Measurements from ENCODE around the gene GREB1. TPM values are rescaled to one million over a fixed set of nuclear protein-coding genes. Genes with fewer than 3 reads are reported as not detected.

Gene GREB1
- total RNA-seq, 1 donor from 2014 or later = 11.1 TPM

DNA sequence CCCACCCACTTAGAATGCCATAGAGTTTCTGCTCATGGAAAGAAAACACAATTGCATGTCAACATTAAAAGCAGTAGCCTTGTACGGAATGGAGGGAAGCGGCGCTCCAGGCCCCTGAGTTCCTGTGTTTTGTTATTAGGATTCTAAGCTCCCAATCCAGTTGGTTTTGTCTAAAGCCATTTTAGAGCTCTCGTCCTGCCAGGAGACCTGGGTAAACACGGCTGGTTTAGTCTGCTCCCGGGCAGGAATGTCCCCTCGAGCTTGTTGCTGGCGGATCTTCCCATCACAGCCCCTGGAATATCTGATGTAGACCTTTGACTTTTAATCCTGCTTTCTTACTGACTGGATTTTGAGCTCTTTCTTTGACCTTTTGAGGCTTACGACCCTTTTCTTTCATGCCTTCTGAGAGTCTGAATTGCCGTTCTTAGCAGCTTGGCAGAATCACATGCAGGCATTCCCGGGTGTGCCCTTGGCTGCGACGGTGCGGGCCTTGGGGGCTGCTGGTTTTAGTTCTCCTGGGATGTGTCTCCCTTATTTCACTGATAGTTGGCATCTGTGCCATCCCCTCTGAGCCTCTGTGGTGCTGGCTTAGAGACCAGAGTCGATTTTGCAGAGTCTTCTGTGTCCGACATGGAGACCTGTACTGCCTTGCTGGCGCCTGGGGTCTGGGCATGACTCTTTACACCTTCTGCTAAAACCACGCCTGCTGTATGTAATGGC, 25.4 kb downstream of the GREB1 start:
- DNase-seq (ENCODE audit: low spot score) = peak; percentile 10

DNA sequence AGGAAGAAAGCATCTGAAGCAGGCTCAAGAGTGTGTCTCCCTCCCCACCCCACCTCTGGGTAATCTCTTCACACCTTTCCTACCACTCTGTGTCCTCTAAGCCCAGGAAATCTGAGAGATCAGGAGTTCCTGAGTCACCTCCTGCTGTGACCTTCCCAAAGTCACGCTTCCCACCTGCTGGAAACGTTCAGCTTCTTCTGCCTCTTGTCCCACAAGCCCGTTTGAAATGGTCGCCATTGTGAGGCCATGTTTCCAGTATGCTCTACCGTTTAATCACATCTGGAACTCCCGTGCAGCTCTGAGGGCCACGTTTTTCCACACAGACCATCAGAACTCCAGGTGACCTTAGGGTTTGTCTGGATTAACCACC, 25.9 kb downstream of the GREB1 start:
- DNase-seq (ENCODE audit: low spot score) = no peak

DNA sequence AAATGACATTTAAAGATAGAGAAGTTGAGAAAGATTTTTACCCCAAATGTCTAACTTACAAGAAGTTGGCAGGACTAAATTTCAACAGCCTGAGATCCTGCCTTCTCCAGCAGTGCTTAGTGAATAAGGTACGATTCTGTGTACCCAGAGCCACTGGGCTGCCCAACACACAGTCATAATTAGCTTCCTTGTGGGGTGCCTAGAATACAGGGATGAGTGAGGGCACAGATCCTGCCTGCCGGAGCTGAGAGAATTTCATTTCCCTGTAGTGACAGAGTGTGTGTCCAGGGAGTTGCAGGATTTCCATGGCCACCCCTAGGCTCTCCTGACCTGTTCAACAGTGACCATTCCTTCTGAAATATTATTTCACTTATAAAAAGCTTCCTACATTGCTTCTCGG, 27.0 kb downstream of the GREB1 start:
- DNase-seq (ENCODE audit: low spot score) = no peak

- no peak for DNase-seq (ENCODE audit: low spot score)
Measured at GRCh38 chr2:11562011-11562410, 28.2 kb downstream of the GREB1 start.

GRCh38 chr2:11562476-11562875, 28.6 kb downstream of the GREB1 start:
- DNase-seq (ENCODE audit: low spot score) = no peak

GRCh38 chr2:11563784-11564666, 30.2 kb downstream of the GREB1 start:
- DNase-seq (ENCODE audit: low spot score) = no peak

DNA sequence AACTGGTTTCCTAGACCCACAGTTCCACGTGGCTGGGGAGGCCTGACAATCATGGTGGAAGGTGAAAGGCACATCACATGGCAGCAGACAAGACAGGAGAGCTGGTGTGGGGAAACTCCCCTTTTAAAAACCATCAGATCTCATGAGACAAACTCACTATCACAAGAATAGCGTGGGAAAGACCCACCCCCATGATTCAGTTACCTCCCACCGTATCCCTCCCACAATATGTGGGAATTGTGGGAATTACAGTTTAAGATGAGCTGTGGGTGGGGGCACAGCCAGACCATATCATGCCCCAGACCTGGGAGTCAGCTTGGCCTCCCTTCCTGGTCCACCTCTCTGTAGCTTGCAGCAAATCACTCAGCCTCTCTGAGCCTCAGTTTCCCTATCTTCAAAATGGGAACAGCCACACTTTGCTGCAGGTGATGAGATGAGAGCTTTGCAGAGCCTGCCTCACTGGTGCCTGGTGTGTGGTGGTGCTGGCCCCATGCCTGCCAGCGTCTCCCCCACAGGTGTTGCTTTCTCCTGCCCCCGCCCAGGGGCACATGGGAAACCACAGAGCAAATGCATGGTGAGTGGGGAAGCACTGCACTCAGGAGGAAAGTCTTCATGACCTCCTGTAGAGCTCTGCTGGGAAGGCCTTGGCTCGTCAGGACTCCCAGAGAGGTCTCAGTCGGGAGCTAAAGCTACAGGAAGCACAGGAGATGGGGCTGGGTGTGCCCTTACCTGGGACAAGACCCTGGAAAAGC, 31.1 kb downstream of the GREB1 start:
- no peak for DNase-seq (ENCODE audit: low spot score)

- no peak for DNase-seq (ENCODE audit: low spot score)
Measured at GRCh38 chr2:11566383-11566782, 32.5 kb downstream of the GREB1 start.

DNA sequence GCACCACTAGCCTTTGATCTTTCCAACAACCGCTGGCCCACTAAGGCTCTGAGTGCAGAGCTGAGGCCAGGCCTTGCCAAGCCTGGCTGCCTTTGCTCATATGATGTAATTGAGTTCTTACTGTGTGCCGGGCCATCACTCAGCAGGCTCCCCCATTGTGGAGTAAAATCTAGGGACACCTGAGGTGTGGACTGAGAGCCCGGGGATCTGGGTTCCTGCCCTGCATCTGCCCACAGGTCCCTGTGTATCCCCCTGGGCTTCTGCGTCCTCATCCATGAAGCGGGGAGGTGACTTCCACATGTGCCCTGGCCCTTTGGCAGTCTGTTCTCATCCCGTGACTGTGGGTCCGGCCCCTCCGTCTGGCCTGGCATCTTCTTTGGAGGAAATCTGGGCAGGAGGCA, 33.8 kb downstream of the GREB1 start:
- no peak for DNase-seq (ENCODE audit: low spot score)

DNA sequence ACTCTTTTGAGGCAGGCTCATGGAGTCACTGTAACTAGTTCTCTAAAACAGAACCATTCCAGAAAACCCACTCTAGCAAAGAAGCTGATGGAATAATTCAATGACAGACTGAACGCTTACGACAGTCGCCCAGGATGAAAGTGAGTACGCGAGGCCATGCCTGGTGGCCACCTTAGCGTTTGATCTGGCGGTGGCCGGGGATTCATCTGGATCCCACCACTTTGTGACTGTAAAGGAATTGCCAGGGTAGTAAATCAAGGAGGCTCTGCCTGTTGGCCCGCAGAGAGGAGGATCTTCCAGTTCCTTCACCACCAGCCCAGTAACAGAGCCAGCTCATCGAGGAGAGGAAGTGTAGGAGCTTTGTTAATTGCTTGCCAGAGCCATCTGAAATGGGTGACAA, 34.6 kb downstream of the GREB1 start:
- no peak for DNase-seq (ENCODE audit: low spot score)

DNA sequence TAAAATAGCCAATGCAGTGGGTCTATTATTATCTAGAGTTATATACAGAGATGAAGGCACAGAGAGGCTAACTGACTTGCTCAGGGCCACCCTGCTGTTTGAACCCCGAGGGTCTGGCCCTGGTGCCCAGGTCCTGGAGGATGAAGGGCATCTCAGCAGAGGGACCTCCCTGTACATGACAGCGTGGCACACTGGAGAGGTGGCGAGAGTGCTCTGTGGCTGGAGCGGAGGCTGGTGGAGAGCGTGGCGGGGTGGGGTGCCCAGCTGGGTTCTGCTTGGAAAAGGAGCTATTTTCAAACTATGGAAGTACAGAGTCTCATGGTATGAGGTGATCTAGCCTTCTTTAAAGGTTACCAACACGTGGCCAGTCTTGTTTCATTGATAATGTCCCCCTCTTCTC, 35.8 kb downstream of the GREB1 start:
- DNase-seq (ENCODE audit: low spot score) = no peak

DNA sequence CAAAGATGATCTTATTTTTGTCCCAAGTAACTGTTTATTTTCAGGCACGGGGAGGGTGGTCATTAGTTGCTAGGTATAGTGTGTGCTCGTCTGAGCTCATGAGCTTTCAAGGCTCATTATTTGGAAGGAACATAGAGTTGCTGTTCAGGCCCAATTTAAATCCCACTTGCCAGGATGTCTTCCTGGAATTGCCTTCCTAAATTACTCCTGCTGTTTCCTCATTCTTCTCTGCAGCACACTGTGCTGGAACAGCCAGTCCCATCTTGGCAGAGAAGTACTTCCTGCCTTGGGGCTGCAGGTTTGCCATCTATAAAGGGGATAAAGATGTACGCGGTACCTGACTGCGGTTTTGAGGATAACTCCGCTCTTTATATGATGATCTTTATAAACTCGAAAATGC, 37.3 kb downstream of the GREB1 start:
- DNase-seq (ENCODE audit: low spot score) = no peak

DNA sequence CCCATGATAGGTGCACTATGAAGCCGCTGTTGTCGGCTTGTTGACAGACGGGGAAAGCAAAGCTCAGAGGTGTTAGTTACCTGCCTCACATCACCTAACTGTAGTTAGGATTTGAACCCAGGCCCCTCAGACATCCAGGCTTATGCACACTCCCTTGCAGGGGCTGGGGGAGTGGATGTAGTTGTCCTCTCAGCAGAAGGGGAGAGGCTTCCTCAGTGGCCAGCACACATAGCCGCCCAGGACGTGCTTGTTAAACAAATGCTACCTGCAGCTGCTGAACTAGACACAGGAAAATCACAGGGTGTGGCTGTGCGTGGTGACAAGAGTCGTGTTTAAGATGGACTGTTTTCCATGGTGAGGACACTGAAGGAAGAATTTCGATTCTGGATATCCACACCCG, 39.2 kb downstream of the GREB1 start:
- no peak for DNase-seq (ENCODE audit: low spot score)

DNA sequence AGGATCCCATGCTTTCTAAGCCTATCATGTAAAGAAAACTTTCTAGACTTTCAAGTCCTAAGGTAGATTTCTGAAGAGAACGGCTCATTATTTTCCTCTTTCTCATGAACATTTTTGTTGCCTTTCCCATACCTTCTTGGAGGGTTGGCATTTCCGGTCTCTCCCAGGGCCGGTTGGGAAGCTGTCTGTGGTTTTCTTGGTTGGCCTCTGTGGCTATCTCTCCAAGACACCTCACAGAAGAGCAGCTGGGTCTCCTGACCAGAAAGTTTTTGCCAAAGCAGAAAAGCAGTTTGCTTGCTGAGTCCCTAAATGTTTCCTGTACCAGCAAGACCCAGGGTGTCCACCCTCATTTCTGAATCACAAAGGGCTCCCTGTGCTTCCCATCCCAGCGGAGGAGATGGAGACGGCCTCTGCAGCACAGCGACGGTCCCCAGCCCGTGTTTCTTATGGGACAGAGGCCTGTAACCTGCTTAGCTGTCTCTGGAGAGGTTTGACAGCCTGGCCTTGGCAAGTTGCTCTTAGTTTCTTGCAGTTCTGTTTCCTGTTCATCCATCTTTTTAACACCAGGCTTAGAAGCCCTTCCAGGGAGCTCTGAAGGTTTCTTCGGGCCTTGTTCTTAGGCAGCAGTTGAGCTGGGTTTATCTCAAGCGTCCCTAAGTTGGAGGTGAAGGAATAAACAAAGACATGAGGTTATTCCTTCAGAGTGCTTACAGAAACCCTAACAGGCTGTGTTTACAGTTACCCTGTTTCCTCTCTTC, 39.8 kb downstream of the GREB1 start:
- no peak for DNase-seq (ENCODE audit: low spot score)

DNA sequence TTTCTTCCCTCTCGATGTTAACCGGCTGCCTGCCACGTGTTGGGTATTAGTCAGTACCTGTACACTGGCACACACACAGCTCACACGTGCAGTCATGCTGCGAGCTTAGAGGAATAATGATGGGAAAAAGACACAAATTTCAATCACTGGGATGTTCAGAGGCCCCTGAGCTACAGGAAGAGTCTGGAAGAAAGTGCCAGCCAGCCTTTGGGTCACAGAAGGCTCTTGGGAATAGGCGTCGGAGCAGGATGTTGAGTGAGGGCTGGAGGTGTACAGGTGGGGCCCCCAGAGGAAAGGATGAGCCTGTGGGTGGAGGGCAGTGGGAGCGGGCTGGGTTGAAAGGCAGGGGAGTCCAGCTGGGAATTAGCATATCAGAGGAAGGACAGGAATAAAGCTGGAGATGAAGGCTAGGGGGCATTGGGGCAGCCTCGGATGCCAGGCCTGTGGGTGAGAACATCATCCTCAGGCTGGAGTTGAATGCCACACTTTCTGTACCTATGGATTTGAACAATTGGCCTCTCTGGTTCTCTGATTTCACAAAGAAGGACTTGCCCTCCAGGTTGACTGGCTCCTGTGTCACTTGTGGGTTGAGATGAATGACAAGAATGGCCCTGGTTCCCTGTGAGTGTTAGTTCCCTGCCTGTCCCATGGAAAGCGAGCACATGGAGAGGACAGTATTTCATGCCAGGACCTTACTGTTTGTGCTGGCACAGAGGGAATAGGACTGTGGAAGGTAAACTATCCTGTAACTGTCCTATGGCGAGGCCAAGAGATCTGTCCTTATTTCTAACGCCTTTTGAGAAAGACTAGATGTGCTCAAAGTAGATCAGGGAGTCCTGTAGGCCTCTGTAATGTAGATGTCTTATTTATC, 40.6 kb downstream of the GREB1 start:
- DNase-seq (ENCODE audit: low spot score) = no peak

DNA sequence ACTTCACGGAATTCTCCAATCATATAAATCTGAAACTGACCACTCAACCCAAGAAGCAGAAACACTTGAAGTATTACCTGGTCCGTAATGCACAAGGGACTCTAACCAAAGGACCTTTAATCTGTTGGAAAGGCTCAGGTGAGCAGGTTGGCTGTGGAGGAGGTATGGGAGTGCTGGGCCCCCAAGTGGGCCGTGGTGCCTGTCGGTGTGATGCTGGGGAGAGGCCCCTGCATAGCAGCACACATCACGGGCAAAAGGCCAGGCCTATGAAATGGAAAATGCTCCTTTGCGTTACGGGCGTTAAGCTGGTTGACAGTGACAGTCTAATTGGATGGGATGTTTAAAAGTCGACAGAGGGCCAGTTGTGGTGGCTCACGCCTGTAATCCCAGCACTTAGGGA, 42.6 kb downstream of the GREB1 start:
- no peak for DNase-seq (ENCODE audit: low spot score)

DNA sequence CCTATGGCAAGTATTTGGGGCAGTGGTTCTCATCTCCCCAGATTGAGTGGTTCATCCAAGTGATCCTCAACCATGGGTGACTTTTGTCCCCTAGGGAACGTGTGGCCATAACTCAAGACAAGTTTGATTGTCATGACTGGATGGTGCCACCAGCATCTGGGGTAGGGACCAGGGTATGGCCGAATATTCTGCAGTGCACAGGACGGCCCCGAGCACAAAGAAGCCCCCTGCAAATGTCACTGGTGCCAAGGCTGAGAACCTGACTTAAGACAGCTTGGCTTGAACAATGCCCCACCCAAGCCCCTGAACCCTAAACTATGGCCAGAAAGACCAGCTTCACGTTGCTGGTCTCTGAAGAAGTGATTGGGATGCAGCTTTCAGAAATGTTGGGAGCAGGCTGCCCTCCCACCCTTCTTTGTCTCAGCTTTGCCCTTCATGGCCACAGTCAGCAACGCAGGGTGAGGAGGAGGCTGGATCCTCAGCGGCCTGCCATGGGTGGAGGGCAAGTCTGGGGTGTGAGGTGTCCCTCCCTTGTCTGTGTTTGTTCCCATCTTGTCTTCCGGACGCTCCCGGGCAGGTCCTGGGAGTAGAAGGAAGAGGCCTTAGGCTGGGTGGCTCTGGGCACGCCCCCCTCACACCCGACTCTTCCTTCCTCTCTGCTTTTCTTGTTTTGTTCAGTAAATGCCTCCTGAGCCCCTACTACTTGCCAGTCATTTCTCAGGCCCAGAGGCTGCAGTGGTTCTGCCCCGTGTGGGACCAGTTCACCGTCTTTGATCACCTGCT, 43.4 kb downstream of the GREB1 start:
- no peak for DNase-seq (ENCODE audit: low spot score)

DNA sequence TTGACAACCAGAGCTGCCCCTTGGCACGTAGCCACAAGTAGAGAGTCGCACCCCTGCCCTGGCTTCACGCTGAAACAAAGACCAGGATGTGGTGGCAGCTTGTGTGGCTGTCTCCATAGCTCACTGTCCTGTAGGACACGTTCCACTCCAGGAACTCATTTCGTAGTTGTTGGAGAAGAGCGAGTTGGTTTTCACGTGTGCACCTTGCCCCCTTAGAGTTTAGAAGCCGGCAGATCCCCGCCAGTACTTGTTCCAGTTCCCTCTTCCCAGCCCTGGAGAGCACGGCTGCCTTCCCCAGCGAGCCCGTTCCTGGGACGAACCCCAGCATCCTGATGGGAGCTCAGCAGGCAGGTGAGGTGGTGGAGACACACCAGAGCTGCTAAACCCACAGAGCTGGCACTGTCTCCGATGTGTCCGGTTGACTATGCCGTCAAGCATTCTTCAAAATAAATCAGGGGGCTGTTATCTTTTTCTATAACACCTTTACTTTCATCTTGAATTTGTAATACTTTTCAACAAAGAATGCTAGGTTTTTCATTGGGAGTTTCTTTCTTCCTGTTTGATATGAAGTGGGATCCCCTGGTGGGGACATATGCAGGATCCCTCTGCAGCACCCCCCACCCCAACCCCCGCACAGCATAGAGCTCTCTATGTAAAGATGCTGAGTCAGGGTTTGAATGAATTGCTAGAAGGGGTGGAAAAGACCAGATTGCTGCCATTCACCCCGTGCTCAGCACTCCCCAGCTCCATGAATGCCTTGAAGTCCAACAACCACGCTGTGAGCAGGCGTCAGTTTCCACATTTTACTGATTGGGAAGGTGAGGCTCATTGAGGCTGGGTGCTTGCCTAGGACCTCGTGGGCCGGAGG, 44.5 kb downstream of the GREB1 start:
- DNase-seq (ENCODE audit: low spot score) = no peak
